NCI-H2196 (cell line): Measurements from ENCODE around the gene BDKRB1.
A peak's percentile ranks its signal among the peaks of the same experiment; 100 is the strongest.

Experiments used
- DNase-seq: peaks from one replicate; lab custom pipeline; 2025; ENCODE audit not compliant: unreplicated experiment; lab: John Stamatoyannopoulos, UW

The BDKRB1 gene

GRCh38 chr14:96277890-96278289, 21.9 kb downstream of the BDKRB1 start:
- DNase-seq: no peak

- DNase-seq: no peak
These were observed 23.6 kb downstream of the BDKRB1 start for GRCh38 chr14:96279564-96279963.

- no peak for DNase-seq
These were observed 24.1 kb downstream of the BDKRB1 start for GRCh38 chr14:96280104-96280503.

- peak; percentile 16 for DNase-seq
These were observed 25.5 kb downstream of the BDKRB1 start for GRCh38 chr14:96281486-96281885.

- no peak for DNase-seq
These were observed 28.0 kb downstream of the BDKRB1 start for GRCh38 chr14:96284008-96284407.

GRCh38 chr14:96284430-96284829, 28.4 kb downstream of the BDKRB1 start:
- no peak for DNase-seq

- no peak for DNase-seq
These were observed 29.7 kb downstream of the BDKRB1 start for GRCh38 chr14:96285667-96286066.

GRCh38 chr14:96286251-96286650, 30.2 kb downstream of the BDKRB1 start:
- DNase-seq: no peak

GRCh38 chr14:96287856-96288255, 31.8 kb downstream of the BDKRB1 start:
- DNase-seq: no peak

- no peak for DNase-seq
These were observed 38.2 kb downstream of the BDKRB1 start for GRCh38 chr14:96294246-96294645.

- DNase-seq: peak; percentile 19
These were observed 41.0 kb downstream of the BDKRB1 start for GRCh38 chr14:96297000-96297399.

GRCh38 chr14:96297997-96298515, 42.0 kb downstream of the BDKRB1 start:
- DNase-seq: no peak

GRCh38 chr14:96299441-96299840, 43.4 kb downstream of the BDKRB1 start:
- DNase-seq: no peak

- no peak for DNase-seq
These were observed 48.0 kb downstream of the BDKRB1 start for GRCh38 chr14:96303981-96304380.

GRCh38 chr14:96304956-96305355, 48.9 kb downstream of the BDKRB1 start:
- no peak for DNase-seq

GRCh38 chr14:96307434-96307833, 51.4 kb downstream of the BDKRB1 start:
- DNase-seq: no peak

GRCh38 chr14:96309133-96309895, 53.3 kb downstream of the BDKRB1 start:
- DNase-seq: no peak

- no peak for DNase-seq
These were observed 53.9 kb downstream of the BDKRB1 start for GRCh38 chr14:96309896-96310330.

GRCh38 chr14:96310906-96311305, 54.9 kb downstream of the BDKRB1 start:
- no peak for DNase-seq
